Measurements from ENCODE around the gene TEX53. TPM values are rescaled to one million over a fixed set of nuclear protein-coding genes. Genes with fewer than 3 reads are reported as not detected.

Gene TEX53
- total RNA-seq, 1 experiment from 2014 or later: not detected

DNA sequence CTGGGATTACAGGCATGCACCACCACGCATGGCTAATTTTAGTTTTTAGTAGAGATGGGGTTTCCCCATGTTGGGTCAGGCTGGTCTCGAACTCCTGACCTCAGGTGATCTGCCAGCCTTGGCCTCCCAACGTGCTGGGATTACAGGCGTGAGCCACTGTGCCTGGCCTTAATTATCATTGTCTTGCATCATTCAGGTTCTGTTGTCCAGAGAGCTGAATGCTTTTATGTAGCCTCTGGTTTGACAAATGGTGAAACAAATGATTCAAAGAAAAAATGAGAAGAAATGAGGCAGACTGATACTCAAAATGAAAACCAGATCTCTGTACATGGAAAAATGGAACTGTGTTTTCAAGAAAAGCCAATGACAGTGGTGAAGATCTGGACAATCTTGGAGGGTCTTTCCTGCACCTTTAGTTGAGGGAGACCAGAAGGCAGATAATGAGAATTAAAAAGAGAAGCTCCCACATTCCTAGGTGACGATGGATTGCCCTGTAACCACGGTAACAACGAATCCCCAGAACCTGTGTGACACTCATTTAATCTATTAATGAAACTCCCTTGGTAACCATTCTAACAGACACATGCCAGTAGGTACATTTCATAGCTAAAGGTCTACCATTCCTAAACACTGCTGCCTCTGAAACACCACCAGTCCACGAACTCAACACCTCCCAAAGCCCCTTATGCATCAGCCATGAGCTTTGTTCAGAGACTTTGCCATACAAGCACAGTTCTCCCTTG, 22.8 kb upstream of the TEX53 start:
- no peak for DNase-seq (ENCODE audit: low read depth)

DNA sequence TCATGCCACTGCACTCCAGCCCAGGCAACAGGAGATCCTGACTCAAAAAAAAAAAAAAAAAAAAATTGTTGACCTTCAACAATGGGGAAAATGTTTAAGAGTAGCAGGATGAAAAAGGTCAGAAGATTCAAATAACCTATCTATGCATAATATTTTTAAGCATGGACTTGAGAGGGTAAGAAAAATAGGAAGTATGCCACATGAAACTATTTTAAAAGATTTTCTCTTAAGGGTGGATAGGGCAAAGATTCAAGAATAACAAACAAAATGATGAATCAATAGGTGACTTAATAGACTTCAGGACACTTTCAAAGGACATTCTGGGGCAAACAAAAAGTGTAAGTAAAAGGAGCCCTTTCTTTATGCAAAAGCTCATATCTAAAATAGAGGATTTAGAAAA, 21.2 kb upstream of the TEX53 start:
- no peak for DNase-seq (ENCODE audit: low read depth)

DNA sequence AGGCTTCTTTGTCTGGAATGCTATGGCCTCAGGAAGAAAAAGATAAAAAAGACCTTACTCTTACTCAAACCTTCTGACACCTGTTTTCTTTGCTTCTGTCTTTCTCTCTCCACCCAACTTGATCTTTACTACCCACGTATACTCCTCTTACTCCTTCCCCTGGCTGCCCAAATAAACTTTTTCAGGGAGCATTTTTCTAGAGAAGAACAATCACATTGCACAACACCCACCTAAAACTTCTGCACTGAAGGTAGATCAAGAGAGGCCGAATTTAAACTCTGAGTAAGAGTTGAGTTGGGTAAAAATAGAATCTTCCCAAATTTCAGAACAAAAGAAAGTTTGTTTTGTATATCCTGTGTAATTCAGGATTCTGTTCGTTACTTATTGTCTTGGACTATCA, 20.5 kb upstream of the TEX53 start:
- no peak for DNase-seq (ENCODE audit: low read depth)

GRCh38 chr9:114677418-114677817, 19.8 kb upstream of the TEX53 start:
- peak; percentile 98 for DNase-seq (ENCODE audit: low read depth)

DNA sequence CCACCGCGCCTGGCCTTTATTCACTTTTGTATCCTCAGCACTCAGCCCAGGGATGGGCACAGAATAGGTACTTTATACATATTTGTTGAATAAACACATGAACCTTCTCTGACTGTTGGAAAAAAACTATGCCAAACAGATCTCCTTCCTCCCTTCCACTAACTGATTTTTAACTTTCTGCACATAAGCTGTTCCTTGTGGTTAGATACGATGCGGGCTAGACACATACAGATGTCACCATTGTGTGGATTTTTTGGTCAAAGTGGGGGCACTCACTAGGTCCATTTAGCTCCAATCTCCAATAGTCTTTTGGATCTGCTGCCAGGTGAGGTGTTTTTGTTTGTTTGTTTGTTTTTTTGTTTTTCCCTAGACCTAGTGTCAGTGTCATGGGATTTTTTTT, 19.3 kb upstream of the TEX53 start:
- no peak for DNase-seq (ENCODE audit: low read depth)

GRCh38 chr9:114674798-114675540, 17.4 kb upstream of the TEX53 start:
- DNase-seq (ENCODE audit: low read depth): peak; percentile 57

DNA sequence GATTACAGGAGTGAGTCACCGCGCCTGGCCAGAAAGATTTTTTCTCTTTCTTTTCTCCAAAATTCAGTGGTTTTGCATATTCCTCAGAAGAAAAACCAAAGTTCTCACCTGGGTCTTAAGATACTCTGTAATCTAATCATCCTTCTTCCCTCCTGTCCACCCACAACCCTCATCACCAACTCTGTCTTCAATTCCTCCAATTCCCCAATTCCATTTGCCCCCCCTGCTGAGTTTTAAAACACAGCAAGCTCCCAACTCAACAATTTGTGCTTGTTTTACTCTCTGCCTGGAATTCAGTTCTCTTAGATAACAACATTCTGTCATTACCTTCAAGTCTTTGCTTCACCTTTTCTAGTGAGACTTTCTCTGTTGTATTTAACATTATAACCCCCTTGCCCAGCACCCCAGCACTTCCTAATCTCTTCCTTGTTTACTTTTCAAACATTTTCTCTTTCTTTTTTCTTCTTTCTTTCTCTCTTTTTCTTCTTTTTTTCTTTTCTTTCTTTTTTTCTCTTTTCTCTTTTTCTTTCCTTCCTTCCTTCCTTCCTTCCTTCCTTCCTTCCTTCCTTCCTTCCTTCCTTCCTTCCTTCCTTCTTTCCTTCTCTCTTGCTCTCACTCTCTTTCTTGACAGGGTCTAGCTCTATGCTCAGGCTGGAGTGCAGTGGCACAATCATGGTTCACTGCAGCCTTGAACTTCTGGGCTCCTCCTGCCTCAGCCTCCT, 16.6 kb upstream of the TEX53 start:
- DNase-seq (ENCODE audit: low read depth): no peak

DNA sequence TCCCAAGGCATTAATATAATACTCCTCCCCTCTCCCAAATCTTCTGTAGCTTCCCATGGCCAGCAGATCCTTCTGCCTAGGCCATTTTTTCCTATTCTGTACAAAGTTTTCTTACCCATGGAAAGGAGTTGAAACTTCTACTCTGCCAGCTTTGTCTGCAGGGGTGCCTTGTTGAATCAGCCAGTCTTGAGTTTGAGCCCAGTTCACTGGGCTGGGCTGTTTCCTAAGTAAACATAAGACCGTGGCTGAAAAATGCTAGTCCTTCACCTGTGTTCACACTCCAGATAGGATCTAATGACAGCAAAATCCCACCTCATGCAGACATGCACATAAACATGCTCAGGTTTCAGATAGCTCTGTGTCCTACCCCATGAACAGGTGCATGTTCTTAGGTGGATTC, 14.0 kb upstream of the TEX53 start:
- DNase-seq (ENCODE audit: low read depth): no peak

GRCh38 chr9:114669961-114670360, 12.4 kb upstream of the TEX53 start:
- no peak for DNase-seq (ENCODE audit: low read depth)

DNA sequence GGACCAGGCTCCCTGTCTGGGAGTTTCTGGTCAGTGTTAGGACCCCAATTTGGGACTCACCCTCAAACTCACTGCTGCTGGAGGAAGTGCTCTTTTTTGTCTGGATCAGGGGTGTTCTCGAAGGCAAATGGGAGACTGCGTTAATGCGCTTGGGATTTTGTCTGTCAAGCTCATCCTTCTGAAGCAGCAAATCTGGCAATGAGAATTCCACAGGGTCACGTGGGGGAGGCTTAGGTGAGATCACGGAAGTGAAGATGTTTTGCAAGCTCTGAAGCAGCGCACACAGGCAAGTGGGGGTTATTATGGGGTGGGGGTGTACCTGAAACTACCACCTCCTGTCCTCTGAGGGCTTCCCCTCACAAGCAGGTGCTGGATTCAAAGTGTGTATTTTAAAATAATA, 10.5 kb upstream of the TEX53 start:
- no peak for DNase-seq (ENCODE audit: low read depth)

DNA sequence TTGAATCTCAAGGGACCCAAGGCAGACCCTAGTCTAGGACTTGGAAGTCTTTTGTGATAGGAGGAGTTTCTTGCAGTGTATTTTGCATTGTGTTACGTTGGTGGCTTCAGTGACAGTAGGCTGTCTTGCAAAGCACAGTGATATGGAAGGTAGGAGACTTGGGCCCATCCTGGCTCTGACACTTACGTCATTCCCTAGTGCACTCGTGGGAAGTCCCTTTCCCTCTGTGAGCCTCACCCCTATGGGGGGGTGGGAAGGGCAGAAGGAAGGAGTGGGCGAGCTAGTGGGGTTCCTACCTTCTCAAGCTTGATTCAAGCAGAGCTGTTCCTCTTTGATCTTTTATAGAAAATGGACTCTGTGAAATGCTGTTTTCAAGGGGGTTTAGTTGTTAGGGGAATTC, 9.2 kb upstream of the TEX53 start:
- no peak for DNase-seq (ENCODE audit: low read depth)

- DNase-seq (ENCODE audit: low read depth): no peak
Observed at GRCh38 chr9:114666401-114666800, 8.8 kb upstream of the TEX53 start.

DNA sequence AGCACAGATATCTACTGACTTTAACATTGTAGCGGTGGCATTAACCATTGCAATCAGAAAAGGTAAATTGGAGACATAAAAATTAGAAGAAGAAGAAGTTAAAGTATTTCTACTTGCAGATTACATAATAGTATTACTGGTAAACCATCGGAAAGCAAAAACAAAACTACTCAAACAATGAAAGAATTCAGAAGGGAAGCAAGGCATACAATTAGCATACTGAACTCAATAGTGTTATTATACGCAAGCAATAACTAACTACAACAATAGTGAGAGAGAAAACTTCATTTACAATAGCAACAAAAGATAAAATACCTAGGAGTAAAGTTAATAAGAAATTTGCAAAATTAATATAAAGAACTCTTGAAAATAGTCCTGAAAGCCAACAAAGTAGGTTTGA, 6.6 kb upstream of the TEX53 start:
- no peak for DNase-seq (ENCODE audit: low read depth)

DNA sequence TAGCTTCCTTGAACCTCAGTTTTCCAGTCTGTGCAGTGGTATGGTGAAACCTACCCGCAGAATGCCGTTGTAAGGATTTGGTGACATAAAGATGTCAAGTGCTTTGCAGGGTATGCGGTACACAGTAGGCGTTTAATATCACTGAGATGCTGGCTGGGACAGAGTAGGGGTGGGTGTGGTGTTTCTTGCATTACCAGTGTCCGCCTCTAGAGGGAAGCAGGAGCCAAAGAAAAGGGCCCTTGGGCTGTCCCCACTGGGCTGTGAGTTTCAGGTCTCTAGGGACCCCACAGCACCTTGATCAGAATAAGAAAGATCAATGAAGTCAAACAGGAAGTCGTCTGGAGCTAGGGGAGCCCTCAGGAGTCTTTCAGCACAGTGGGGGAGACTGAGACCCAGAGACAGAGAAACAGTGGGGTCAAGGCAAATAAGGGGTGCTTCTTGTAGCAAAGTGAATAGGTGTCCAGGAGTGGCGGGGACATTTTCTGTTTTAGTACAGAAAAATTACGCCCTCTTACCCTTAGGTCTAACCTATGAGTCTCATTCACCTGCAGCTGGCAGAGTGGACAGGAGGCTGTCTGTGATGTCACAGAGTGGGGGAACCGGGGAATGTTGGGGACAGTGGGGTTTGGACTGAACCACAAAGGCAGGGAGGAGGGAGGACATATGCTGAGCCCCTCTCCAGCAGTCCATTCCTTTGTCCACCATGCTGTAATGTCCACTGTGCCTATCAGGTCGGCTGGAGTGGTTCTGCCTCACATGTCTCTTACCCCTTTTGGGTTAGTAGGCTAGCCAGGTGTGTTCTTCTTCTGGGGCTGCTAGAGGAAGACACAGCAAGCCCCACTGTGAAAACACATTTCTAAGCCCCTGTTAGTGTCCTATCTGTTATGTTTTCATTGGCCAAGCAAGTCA, 4.7 kb upstream of the TEX53 start:
- no peak for DNase-seq (ENCODE audit: low read depth)

DNA sequence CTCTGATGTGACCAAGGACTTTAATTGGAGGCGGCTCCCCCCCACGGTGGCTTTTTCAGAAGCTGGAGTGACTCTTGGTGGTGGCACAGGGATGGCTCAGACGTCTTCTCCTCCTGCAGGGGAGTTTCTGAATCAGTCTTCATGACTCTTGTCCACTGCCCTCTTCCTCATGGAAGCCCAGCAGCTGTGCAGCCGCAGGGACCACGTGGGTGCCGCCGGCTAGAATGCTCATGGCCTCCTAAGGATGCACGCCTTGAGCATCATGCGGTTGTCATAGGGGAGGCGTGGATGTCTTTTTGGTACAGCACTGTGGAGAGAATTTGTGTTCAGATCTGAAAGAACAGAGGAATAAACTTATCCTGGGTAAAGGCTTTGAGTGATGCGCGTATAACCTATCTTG, 1.3 kb downstream of the TEX53 start:
- no peak for DNase-seq (ENCODE audit: low read depth)

- peak; percentile 42 for DNase-seq (ENCODE audit: low read depth)
Observed at GRCh38 chr9:114655689-114656088, 1.9 kb downstream of the TEX53 start.

DNA sequence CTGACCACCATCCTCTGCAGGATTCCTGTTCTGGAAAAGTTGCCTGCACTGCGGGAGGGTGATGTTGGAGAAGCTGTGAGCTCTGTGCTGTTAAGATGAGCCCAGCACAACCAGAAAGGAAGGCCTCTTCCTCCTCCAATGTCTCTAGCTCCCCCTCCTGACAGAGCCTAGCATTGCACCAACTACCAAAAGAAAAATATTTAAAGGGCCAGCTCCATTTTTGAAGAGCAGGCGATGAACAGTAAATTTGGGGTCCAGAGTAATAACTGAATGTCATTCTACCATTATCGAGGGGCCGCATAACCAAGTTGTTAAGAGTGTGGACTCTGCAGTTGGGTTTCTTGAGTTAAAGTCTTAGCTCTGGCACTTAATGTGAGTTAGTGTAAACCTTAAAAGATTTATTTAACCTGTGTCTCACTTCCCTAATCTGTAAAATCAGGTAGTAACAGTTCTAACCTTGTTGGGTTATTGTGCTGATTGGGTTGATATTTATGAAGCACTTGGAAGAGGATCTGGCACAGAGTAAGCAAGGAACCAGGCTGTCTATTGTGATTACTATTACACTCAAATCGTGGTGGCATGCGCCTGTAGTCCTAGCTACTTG, 3.9 kb downstream of the TEX53 start:
- peak; percentile 65 for DNase-seq (ENCODE audit: low read depth)

DNA sequence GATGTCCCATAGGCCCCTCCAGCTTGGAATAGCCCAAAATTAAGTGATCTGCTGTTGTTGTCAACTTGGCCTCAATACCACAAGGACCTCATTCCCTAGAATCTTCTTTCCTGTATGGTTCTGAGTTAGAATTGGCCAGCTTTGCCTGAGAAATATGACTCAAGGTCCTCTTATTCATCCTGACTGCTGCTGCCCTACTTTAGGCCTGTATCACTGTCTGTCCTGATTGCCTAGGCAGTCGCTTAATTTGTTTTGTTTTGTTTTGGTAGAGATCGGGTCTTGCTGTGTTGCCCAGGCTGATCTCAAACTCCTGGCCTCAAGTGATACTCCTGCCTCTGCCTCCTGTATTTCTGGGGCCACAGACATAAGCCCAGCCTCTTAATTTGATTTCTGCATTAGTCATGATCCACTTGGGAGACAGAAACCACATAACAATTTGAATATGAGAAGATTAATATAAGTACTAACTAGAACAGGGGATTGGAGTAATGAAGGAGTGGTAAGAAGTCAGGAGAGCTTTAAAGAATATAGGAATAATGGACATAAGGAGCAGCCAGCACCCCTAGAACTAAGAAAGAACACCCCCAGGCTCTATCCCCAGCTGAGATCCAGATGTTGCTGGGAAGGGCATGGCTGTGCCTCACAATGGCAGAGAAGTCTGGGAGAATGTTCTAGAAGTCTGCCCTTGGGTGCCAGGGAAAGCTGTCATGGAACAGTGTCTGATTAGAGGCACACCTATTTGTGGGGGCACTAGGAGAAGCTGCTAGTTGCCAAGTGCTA, 4.6 kb downstream of the TEX53 start:
- peak; percentile 29 for DNase-seq (ENCODE audit: low read depth)

DNA sequence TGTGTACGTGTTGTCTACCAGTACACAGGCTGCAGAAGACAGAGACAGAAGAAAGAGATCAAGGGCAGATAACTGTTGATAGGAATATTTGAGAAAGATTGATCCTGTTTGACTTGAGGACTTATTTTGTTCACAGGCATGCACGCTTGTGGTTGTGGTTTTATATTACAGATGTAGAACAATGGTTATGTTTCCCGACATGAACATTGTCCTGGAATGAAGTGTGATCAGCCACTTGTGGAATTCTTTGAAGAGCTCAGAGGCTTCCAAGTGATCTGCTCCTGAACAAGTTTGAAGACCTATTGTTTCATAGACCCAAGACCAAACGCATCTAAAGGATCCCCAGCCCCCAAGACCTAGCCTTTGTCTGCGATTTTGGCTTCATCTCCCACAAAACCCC, 13.7 kb downstream of the TEX53 start:
- no peak for DNase-seq (ENCODE audit: low read depth)

- DNase-seq (ENCODE audit: low read depth): no peak
Observed at GRCh38 chr9:114643001-114643400, 14.6 kb downstream of the TEX53 start.

Measured in LHCN-M2 (cell line).